ENCODE measurements around the gene CTAGE9.
"Not testable (repeated sequence)": the region's sequence is repeated elsewhere in the genome, so short reads cannot be mapped to it uniquely, and the experiment has no call there.

The CTAGE9 gene

DNA sequence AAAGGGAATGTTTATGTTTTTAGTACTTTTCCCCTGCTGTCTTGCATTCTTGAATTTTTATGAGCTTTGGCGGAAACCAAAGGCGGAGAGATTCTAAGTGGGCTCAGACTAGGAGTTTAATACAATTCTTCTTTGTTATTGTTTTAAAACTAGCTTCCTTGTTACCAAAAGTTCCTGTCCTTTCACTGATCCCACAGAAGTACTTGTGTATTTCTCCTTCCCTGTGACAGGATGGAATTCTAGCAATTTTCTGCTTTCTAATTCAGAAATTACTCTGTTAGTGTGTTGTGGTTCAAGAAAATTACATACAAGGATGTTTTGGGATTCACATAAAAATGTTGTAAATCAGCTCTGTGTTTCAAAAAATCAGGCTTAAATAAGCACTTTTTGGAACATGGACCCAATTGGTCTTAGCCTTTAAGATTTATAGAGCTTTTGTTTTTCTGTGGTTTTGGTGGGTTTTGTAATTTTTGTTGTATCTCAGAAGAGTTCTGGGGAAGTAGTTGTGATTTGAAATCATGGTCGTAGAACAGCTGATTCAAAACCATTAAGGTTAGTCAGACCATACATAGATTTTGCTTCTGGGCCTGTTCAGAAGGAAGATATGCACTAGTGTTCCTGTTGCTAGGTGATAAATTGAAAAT lies 17.6 kb upstream of the CTAGE9 start:
- DNase-seq = no peak

DNA sequence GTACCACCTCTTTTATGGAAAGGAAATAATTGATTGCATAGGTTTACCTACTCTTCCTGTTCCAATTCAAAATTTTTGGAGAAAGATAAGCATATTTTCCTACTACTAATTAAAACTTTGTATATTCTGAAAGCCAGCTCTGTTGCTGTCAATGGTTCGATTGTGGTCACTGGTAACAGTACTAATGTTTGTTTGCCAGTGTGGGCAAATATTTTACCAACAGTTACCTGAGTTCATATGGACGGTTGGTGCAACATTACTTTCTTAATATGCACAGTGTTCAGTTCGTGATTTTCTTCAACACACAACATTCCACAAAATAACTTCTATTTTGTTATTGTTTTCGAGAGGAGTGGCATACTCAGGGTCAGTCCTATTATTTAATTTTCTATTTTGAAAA lies 17.1 kb upstream of the CTAGE9 start:
- no peak for DNase-seq

DNA sequence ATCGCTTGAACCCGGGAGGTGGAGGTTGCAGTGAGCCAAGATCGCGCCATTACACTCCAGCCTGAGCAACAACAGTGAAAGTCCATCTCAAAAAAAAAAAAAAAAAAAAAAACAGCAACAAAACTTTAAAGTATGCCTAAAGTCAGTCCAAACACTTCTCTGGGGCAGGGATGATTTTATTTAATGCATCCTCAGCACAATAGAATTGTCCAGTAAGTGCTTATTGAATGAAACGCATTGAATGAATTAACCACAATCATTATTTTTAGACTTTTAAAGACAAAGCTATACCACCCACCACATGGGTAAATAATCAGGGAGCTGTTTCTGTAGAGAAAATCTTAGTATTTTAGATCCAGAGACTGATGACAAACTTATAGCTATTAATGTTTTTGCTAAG lies 16.6 kb upstream of the CTAGE9 start:
- no peak for DNase-seq

DNA sequence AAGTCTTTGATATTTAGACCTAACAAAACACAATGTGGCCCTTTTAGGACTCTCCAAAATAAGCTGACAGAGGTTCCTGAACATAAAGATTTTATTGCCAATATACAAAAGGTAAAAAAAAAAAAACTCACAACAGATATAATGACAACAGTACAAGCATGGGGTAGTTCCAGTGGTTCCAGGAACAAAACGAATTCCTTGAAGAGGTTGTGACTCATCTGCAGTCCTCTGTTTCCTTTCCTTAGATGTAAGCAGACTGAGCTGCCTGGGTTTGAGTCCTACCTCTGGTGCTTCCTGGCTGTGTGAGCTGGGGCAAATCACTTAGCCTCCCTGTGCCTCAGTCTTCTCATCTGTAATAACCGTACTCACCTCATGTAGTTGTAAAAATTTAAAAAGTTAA lies 13.3 kb upstream of the CTAGE9 start:
- DNase-seq = no peak

DNA sequence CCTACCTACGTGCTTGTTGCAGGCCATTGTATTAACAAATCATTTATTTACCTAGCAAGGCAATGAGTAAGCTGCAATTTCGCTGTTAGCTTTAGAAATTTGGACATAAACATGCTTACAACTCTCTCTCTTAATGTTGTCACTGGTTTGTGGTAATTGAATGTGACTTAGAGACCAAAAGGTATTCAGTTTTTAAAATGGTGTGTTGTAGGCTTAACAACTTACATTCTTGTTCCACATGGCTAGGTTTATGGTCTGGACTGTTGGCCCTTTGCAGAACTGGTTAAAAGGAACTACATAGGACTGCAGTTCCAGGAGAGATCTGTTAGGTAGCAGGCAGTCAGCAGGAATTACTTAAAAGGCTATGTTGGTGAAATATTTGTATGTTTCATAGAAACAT lies 10.3 kb upstream of the CTAGE9 start:
- DNase-seq = no peak

DNA sequence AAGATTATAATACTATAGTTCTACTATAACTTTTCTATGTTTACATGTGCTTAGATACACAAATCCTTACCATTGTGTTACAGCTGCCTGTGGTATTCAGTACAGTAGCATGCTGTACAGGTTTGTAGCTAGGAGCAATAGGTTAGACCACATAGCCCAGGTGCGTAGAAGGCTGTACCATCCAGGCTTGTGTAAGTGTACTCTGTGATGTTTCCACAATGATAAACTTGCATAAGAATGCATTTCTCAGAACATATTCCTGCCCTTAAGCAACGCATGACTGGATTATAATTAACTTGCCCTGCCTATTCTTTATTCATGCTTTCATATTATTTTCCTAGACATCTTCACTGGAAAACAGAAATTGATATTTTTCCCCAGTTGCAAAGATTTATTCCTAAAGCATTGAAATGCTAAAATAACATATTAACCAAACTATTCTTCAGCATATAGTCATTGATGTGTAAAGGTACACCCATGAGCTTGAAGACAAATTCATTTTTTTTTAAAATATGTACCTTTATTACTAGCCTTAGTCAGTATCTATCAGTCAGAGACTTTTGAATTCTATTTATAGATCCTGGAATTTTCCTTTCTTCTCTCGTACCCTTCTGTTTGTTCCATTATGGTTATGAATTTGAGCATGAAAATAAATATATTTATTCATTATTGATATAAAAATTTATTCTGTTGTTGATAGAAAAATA lies 7.2 kb upstream of the CTAGE9 start:
- no peak for DNase-seq

DNA sequence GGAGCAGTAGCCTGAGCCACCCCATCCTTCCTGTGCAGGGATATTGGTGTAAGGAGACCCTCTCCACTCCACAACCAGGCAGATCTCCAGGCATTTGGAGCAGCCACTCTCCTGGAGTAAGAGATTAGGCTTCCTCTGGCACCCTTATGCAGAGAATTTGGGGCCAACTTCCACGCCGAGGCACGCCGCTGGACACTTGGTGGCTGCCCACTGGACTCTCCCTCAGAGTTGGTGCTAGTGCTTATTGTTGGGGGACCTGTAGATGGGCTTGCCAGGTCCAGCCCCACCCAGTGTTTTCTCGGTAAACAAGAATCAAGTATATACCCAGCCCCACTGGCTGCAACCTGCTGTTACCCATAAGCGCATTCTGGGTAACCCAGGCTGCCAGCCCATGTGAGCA lies 4.8 kb upstream of the CTAGE9 start:
- DNase-seq = not testable (repeated sequence)

DNA sequence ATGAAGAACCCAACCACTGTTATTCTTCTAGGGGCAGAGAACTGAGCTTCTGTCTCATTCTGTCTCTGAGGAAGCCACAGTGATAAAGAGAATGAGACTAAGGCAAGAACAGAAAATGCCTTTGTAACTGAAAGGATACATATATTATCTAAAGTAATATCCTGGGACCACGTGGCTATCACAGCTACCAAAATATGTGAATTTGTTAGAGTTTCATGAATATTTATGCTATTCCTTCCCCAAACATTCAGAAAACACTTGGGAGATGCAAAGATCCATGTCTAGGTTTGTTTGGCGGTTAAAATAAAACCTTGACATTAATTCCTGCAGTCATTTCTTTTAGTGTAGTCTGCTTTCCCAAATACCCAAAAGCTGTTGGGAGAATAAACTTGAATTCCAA lies 6.9 kb downstream of the CTAGE9 start:
- DNase-seq = not testable (repeated sequence)

DNA sequence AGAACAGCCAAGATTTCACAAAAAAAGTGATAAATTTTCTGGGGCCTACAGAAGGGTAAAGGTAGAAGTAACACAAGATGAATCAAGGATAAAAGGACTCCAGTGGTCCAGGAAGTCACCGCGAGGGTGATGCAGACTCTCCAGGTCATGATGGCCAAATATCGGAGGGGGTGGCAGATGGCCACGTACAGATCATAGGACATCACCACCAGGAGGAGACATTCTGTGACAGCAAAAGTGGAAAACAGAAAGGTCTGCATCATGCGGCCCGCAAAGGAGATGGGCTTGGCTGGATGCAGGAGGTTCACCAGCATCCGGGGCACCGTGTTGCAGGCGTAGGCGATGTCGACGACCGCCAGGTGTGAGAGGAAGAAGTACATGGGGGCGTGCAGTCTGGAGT lies 10.0 kb downstream of the CTAGE9 start:
- not testable (repeated sequence) for DNase-seq

DNA sequence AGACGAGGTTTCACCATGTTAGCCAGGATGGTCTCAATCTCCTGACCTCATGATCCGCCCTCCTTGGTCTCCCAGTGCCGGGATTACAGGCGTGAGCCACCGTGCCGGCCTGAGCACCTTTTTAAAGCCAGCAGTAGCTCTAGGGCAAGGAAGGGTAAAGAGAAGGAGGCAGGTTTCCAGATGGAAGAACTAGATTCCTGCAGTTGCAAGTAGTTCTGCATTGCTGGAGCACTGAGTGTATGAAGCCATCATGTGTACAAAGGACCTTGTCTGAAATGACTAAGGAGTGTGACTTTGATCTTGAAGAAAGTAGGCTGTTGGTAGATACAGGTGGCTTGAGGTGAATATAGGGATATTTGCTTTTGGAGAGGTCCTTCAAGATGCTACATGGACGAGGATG lies 13.9 kb downstream of the CTAGE9 start:
- no peak for DNase-seq

DNA sequence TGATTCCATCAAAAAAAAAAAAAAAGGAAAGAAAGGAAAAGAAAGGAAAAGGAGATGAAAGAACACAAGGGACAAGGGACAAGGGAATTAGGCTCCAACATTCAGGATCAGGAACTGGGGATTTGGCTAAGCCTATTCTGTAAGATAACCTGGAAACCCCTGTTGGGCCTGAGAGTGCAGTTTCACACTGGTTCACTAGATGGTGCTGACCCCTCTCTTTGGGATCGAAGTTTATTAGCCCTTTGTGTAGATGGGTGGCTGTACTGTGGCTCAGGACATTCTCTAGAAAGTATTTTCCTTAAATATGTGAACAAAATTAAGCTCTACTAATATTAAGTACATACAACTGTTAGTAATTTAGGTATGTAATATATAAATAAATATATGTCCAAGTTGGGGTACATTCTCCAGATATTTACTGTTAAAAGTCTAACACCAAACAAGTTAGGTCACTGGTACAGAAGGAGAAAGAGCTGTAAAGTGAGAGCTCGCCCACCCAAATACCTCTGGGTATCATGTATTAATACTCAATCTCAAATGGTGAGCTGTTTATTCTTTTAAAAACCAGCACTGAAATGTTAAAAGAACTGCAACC lies 15.9 kb downstream of the CTAGE9 start:
- peak; percentile 12 for DNase-seq

DNA sequence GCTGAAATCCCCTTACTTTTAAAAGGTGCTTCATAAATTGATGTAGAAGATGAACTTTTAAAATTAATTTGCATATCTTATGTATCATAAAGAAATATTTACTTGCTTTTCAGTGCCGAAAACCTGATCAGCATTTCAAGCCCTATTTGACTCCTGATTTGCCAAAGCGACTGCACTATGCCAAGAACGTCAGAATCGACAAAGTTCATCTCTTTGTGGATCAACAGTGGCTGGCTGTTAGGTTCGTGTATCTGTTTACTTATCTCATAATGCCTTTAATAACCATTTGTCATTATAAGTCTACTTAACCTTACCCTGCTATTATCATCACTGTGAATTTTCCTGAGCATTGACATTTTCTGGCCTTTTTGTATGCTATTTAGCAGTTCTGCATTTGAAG lies 17.4 kb downstream of the CTAGE9 start:
- no peak for DNase-seq

DNA sequence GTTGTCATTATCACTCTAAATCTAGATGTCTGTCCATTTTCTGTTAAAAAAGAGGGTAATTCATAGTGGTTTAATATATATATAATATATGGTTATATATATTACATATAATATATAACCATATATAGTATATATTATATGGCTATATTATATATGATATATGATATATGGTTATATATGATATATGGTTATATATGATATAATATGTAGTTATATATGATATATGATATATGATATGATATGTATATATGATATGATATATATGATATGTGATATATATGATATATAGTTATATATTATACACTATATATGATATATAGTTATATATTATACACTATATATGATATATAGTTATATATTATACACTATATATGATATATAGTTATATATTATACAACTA lies 18.2 kb downstream of the CTAGE9 start:
- no peak for DNase-seq

DNA sequence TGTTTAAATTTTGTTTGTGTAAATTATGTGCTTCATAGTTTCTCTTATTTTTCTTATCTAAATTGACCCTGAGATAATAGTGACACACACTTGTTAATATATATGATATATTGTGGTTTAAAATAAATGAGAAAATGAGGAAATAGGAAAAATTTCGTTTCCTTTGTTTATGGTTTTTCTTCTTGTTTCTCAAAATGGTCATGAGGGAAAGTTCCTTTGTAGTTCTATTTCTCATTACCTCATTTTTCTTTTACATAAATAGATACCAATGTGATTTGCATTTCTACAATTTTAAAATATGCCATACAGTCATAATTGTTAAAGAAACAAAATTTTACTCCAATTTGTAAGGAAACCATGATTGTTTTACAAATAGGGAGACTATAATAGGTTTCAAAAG lies 18.8 kb downstream of the CTAGE9 start:
- no peak for DNase-seq

DNA sequence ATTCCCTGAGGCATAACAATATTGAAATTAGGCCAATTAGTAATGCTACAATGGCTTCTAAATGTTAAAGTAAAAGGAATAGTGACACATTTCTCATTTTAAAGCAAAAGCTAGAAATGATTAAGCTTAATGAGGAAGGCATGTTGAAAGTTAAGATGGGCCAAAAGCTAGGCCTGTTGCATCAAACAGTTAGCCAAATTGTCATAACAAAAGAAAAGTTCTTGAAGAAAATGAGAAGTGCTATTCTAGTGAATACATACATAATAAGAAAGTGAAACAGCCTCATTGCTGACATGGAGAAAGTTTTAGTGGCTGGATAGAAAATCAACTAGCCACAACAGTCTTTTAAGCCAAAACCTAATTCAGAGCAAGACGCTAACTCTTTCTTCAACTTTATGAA lies 22.5 kb downstream of the CTAGE9 start:
- no peak for DNase-seq

DNA sequence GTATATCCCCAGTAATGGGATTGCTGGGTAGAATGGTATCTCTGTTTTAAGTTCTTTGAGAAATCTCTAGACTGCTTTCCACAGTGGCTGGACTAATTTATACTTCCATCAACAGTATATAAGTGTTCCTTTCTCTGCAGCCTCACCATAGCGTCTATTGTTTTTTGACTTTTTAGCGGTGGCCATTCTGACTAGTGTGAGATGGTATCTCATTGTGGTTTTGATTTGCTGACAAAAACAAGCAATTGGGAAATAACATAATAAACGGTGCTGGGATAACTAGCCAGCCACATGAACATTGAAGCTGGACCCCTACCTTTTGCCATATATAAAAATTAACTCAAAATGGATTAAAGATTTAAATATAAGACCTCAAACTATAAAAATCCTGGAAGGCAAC lies 23.8 kb downstream of the CTAGE9 start:
- DNase-seq = no peak

DNA sequence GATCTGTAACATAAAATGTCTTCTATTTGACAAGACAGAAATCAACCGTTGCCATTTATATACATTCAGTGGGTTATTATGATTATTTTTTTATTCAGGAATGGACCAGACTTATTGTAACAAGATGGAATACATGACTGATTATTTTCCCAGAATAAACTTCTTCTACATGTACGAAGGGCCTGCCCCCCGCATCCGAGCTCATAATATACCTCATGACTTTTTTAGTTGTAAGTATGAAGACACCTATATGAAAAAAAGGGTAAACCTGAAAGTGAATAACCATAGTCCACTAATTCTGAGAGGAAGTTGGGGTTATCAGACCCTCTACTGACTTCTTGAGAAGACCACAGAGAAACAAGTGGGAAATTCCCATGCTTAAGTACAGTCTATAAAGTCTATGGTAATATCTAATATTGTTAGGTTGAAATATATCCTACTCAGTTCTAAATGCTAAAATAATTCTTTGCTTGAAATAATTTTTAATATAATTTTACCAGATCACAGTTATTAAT lies 25.5 kb downstream of the CTAGE9 start:
- no peak for DNase-seq

DNA sequence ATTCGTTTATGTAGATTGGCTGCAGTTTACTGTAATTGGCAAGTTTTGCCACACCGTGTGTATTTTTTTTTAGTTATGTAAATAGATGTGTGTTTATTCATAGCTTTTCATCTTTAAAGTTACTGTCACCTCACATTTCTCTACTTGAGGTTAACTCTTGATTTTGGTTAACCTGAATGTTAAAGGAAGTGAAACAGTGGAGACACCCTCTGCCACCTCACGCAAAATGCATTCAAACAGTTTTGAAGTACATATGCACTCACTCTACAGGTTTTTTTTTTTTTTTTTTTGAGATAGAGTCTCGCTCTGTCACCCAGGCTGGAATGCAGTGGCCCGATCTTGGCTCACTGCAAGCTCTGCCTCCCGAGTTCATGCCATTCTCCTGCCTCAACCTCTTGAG lies 27.3 kb downstream of the CTAGE9 start:
- no peak for DNase-seq

DNA sequence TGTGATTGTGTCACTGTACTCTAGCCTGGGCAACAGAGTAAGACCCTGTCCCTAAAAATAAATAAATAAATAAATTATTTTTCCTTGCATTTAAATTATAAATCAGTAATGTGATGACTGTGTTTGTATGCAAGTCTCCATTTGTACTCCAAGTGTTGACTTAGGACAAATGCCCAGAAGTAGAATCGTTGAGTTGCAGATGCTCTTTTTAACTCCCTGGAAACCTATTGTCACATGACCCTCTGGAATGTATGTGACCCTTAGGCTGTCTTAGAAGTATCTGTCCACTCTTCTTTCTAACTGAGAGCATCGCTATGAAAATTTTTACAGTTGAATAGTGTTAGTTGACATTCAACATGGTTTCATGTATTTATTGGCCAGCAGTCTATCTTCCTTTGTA lies 28.4 kb downstream of the CTAGE9 start:
- no peak for DNase-seq

DNA sequence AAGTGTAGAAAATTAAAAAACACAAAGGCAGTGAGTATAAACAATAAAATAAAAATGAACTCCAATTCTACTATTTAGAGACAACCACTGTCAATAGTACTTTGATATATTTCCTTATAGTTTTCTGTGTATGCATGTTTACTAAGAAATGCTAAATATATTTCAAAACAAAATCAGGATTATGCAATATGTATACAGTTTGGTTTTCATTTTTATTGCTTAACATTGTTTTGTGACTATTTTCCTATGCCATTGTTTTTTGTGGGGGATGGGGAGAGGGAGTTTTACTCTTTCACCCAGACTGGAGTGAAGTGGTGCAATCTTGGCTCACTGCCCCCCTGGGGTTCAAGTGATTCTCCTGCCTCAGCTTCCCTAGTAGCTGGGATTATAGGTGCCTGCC lies 29.2 kb downstream of the CTAGE9 start:
- DNase-seq = no peak

DNA sequence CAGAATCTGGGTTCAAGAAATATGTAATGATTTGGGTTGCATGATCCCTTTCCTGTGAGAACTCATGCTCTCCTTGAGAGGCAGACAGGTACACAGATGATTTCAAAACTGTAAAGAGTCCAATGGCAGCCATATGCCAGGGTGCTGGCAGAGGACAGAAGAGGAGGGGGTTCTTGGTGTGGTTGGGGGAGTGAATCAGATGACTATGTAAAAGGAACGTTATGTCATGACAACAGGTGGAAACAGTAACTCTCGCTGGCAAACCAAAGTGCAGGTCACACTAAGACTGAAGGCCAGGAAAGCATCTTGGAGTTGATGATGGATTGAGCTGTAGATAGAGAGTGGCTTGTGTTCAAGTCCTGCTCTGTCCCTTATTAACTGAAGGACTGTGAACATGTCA lies 29.9 kb downstream of the CTAGE9 start:
- no peak for DNase-seq

DNA sequence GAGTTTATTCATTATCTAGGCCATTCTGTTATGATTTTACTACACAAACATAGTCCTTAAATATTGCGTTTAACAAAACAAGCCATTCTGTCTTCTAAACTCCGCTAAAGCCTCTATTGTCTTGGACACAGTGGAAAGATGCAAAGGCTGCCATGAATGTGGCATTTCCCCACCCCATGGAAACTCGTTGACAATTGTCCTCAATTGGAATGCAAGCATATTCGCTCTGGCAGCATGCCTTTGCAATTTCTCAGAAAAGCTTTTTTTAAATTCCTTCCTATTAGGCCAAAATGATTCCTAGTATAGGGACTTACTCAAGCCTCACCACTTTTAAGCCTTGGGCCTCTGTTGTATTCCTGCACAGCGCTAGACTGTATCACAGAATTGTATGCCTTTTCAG lies 32.4 kb downstream of the CTAGE9 start:
- DNase-seq = no peak

DNA sequence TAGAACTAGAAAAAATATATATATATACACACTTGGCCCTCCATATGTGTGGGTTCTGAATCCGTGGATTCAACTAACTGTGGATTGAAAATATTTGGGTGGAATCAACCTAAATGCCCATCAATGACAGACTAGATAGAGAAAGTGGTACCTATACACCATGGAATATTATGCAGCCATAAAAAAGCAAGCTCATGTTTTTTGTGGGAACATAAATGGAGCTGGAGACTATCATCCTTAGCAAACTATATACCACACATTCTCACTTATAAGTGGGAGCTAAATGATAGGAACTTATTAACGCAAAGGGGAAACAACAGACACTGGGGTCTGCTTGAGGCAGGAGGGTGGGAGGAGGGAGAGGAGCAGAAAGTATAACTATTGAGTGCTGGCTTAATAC lies 37.6 kb downstream of the CTAGE9 start:
- no peak for DNase-seq

DNA sequence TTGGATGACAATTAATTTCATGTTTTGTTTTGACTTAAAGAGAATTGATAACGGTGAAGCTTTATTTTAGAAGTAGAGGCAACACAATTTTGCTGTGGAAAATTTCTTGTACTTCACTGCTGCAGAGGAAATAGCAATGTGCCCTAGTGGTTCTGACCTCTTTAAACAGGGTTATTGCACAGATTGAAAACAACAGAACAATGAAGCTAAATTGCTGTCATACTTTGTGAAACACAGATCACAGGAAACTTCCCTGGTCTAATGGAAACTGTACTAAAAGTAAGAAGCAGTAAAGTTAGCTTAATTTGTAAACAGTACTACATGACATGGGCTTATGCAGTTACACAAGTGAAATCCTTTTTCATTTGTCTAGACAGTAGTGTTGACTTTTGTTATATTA lies 40.9 kb downstream of the CTAGE9 start:
- DNase-seq = no peak

Data from right kidney (tissue), 1 donor.